Pancreas (tissue), 10 donors: ENCODE data around the gene THSD4. TPM values are rescaled to one million over a fixed set of nuclear protein-coding genes. Genes with fewer than 3 reads are reported as not detected.
"Not testable (repeated sequence)": the region's sequence is repeated elsewhere in the genome, so short reads cannot be mapped to it uniquely, and the experiment has no call there.

Experiments used
- ATAC-seq, 4 donors: fragments of 200-7000 bp; cut with Tn5 transposase; one replicate each; pipeline versions ENCODE4 v1.8.0 to v1.9.1; 2020; ENCODE audit warnings: mild to moderate bottlenecking in 4 of 4, moderate library complexity in 4 of 4
- DNase-seq, 6 donors: peaks; one replicate each; pipeline ENCODE4 v3.0.0-alpha.2; 2020
- FAIRE-seq: peaks from 2 replicates; lab custom pipeline; 2012; peaks lifted over from hg19 to GRCh38; lab: Jason Lieb, UNC
- H3K27ac ChIP-seq, 4 donors: fragments of 200-600 bp; sonication (generic); 1 replicate in 3 of 4; 2 replicates in 1 of 4; pipeline versions ENCODE4 v1.5.0 to v1.8.0; 2020
- H3K27me3 ChIP-seq, 4 donors: fragments of 200-600 bp; one replicate each; pipeline ENCODE4 v1.8.0; 2021
- H3K36me3 ChIP-seq, 3 donors: fragments of 200-600 bp; sonication (generic) in 1 of 3; one replicate each; pipeline versions ENCODE4 v1.5.0 to v1.8.0; 2020 to 2021
- H3K4me1 ChIP-seq, 3 donors: fragments of 200-600 bp; one replicate each; pipeline ENCODE4 v1.8.0; 2021
- H3K4me3 ChIP-seq, 4 donors: fragments of 200-600 bp; sonication (generic) in 2 of 4; one replicate each; pipeline versions ENCODE4 v1.5.0 to v1.8.0; 2020 to 2021
- H3K9me3 ChIP-seq, 4 donors: fragments of 200-600 bp; one replicate each; pipeline ENCODE4 v1.8.0; 2021
- CTCF ChIP-seq, 4 donors: fragments of 200-600 bp; sonication (generic) in 3 of 4; IDR thresholded peaks; one replicate each; pipeline versions ENCODE4 v1.5.0 to v1.8.0; 2021; ENCODE audit warnings: antibody characterized with exemption in 4 of 4
- WGBS, 2 donors: extraction: QIAGEN DNeasy Blood & Tissue Kit; methylation state at CpG; one replicate each; pipeline ENCODE4 v1.1.7; 2013; 5-methylcytosine and 5-hydroxymethylcytosine counted together
- intact Hi-C, 3 donors: fragments of 100-400 bp; cut with DNase I; formaldehyde crosslinking; loops; one replicate each; pipeline versions ENCODE4 v1.11.1 to v1.14.2; 2022
- polyA plus RNA-seq, 2 donors: library from polyadenylated mRNA; stranded (reverse); fragments of 200-250 nt; gene quantifications; one replicate each; pipeline ENCODE4 v1.2.3, GENCODE V29; 2013
- total RNA-seq, 6 donors: library from RNA; stranded (reverse); fragmentation: NEBNext Ultra II Directional in 4 of 6; extraction: Animal tissue kit (Norgen Biotek cat#: 25700) in 4 of 6; gene quantifications; one replicate each; pipeline versions ENCODE4 v1.2.1 to v1.2.4, GENCODE V29; 2021 to 2023
- donor health status: healthy with polysubstance abuse.
- donor health status: DM: no; HTN: no; CAD: no; lungs with moderate emphysema.
- donor health status: DM: no; HTN: no; CAD: no.
- donor health status: control.
- donor health status: control.
- donor health status: Bipolar disorder and iron deficiency.
- donor health status: DM: yes; HTN: yes; CAD: no.
- donor health status: DM: no; HTN: no; CAD: no.
- donor health status: DM: no; HTN: no; CAD: no.
- donor health status: DM: yes; HTN: yes; CAD: no.

Gene THSD4
- total and polyA plus RNA-seq, 8 donors = 6.0 to 17.8 (median 13.3) TPM

DNA sequence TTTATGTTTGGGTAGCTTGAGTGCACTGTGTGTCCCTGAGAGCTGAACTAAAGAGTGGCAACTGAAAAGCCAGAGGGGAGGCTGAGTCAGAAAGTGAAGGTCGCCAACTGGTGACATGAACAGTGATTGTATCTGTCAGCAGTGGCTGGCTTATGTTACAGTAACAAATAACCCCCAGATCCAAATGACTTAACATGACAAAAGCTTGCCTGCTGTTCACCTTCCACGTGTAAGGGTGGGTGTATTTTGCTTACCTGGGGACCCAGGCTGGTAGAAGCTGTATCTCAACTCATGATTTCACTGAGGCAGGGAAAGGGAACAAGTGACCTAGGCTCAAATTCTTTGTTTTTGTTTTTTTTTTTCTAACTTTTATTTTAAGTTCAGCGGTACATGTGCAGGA is 147.3 kb downstream of the THSD4 start:
- no peaks in the 10 kb centered on the region for H3K27me3 ChIP-seq
- FAIRE-seq (no peak), DNase-seq (no peak), ATAC-seq (no peak)
- intact Hi-C loops = no loop called here
- 54 to 69% methylated on average over 3 of the region's 3 CpGs for WGBS, 2 donors
- H3K27ac ChIP-seq = no peak overlapping the region
- H3K36me3 ChIP-seq = no peaks in the 10 kb centered on the region
- no peak for TF ChIP-seq CTCF (IDR thresholded peaks at IDR 0.05)
- no peaks in the 10 kb centered on the region for H3K4me1 ChIP-seq
- H3K9me3 ChIP-seq = no peaks in the 10 kb centered on the region
- no peak overlapping the region for H3K4me3 ChIP-seq

GRCh38 chr15:71265606-71266005 is 150.3 kb downstream of the THSD4 start:
- FAIRE-seq, DNase-seq, H3K27me3 ChIP-seq, H3K9me3 ChIP-seq, H3K4me1 ChIP-seq, H3K4me3 ChIP-seq, H3K27ac ChIP-seq, ATAC-seq, H3K36me3 ChIP-seq, intact Hi-C loops: not testable (repeated sequence)
- 35 to 61% methylated on average over 11 of the region's 11 CpGs for WGBS, 2 donors

DNA sequence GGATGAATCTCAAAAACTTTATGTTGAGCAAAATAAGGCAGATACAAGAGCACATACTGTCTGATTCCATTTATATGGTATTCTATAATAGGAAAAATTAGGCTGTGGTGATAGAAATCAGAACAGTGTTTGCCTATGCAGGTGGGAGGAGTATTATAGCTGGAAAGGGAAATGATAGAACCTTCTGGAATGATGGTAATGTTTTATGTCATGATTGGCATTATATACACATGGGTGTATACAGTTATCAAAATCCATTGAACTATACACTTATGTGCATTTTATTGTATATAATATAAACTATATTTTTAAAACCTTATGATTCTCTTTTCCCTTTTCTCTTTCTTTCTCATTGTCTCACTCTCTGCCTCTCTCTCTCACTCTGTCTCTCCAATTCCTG is 156.1 kb downstream of the THSD4 start:
- Histone ChIP-seq H3K36me3 (no peaks in the 10 kb centered on the region), H3K4me1 (no peaks in the 10 kb centered on the region), H3K27ac (no peak overlapping the region), H3K27me3 (no peaks in the 10 kb centered on the region), H3K4me3 (no peak overlapping the region), H3K9me3 (no peaks in the 10 kb centered on the region)
- TF ChIP-seq CTCF (IDR thresholded peaks at IDR 0.05) = no peak
- DNase-seq = no peak
- FAIRE-seq = no peak
- no peak for ATAC-seq
- intact Hi-C loops = no loop called here

- TF ChIP-seq CTCF (IDR thresholded peaks at IDR 0.05) = no peak
- Histone ChIP-seq H3K36me3 (no peaks in the 10 kb centered on the region), H3K4me3 (no peak overlapping the region), H3K27me3 (no peaks in the 10 kb centered on the region), H3K9me3 (no peaks in the 10 kb centered on the region), H3K4me1 (peaks cover 0 to 2% (median 0%) of the 10 kb centered on the region in 3 donors), H3K27ac (no peak overlapping the region)
- no peak for FAIRE-seq
- DNase-seq = no peak
- intact Hi-C loops = no loop called here
- WGBS, 2 donors = 79 to 80% methylated on average over 6 of the region's 6 CpGs
- ATAC-seq = no peak
These were observed 157.7 kb downstream of the THSD4 start for GRCh38 chr15:71272932-71273331.

GRCh38 chr15:71273731-71274447 is 158.6 kb downstream of the THSD4 start:
- ATAC-seq = no peak
- 81 to 89% methylated on average over 3 of the region's 3 CpGs for WGBS, 2 donors
- no peak for TF ChIP-seq CTCF (IDR thresholded peaks at IDR 0.05)
- Histone ChIP-seq H3K9me3 (no peaks in the 10 kb centered on the region), H3K27me3 (no peaks in the 10 kb centered on the region), H3K4me3 (no peak overlapping the region), H3K4me1 (peaks cover 0 to 4% (median 3%) of the 10 kb centered on the region in 3 donors), H3K27ac (no peak overlapping the region), H3K36me3 (no peaks in the 10 kb centered on the region)
- DNase-seq = no peak
- no peak for FAIRE-seq
- intact Hi-C loops = no loop called here
